CD4-positive, alpha-beta T cell treated with Interleukin-10 for 1 hour (primary cell): ENCODE results near the gene TIMM21.
A peak's percentile ranks its signal among the peaks of the same experiment; 100 is the strongest.

Source experiments
- DNase-seq: peaks from one replicate; pipeline ENCODE4 v3.0.0-alpha.2; 2020

The TIMM21 gene, protein sequence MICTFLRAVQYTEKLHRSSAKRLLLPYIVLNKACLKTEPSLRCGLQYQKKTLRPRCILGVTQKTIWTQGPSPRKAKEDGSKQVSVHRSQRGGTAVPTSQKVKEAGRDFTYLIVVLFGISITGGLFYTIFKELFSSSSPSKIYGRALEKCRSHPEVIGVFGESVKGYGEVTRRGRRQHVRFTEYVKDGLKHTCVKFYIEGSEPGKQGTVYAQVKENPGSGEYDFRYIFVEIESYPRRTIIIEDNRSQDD

DNA sequence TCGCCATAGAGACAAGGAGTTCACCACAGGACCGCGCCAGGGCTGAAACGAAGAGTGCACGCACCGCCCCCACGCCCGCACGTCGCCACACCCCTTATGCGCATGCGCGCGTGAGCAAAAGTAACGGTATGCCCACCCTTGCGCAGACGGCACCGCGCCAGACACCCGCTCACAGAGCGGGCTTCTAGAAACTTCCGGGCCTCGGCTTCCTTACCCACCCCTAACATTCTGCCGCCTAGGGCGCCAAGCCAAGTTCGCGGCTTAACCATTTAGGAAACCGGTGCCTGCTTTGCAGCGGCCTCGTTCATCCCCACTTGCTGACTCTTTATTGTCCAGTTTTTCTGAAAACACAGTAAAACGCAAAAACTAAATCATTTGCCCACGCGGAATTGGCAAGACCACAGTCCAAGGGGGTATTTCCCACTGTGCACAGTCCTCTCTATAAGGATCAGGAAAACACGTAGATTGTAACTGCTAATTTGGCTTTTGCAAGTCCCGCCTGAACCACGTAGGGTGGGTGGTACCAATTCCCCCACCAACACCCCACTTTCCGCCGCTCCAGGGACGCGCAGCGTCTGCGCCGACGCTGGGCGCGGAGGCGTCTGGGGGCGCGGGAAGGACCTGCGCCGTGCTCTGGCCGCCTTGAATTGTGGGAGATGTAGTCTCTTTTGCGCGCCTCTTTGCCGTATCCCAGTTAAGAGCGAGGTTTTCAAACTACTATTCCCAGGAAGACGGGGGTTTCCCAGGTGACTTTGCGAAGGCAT lies at the start of gene TIMM21, which contains the start of gene FBXO15:
TSS of gene TIMM21 (plus strand) at position 745 of the 764 bp plus-strand sequence. CDS start 286 bp downstream, outside the sequence.
TSS of gene FBXO15 (minus strand) at position 56 of the 764 bp plus-strand sequence. CDS start at position 7, 49 bp downstream.
- peak; percentile 96 for DNase-seq

DNA sequence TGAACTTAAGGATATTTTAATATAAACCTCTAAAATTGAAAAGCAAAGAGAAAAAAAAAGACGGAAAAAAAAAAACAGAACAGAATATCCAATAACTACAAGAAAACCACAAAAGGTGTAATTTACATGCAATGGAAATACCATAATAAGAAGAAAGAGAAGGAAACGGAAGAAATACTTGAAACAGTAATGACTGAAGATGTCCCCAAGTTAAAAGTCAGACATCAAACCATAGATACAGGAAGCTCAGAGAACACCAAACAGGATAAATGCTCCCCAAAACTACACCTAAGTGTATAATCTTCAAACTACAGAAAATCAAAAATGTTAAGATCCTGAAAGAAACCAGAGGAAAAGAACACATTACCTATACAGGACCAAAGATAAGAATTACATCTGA lies 39.9 kb upstream of the TIMM21 start:
- no peak for DNase-seq

DNA sequence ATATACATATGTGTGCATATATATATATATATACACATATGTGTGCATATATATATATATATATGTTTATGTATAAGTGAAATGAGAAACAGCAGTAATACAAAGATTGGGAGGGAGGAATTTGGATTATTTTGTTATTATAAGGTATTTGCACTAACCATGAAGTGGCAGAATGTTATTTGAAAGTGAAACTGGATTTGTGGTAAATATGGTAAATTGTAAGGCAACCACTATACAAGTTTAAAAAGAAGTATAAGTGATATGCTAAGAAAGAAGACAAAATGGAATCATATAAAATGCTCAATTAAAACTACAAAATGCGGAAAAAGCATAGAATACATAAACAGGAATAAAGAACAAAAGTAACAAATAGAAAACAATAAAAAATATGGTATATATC lies 38.2 kb upstream of the TIMM21 start:
- no peak for DNase-seq

DNA sequence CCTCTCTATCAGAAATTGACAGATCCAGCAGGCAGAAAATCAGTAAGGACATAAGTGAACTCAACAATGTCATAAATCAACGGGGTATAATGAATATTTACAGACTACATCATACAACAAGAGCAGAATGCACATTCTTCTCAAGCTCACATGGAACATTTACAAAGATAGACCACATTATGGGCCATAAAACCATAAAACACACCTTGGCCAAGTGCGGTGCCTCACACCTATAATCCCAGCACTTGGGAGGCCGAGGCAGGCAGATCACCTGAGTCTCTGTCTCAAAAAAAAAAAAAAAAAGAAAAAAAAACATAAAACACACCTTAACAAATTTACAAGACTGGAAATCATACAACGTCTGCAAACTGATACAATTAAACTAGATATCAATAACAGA lies 37.3 kb upstream of the TIMM21 start:
- no peak for DNase-seq

DNA sequence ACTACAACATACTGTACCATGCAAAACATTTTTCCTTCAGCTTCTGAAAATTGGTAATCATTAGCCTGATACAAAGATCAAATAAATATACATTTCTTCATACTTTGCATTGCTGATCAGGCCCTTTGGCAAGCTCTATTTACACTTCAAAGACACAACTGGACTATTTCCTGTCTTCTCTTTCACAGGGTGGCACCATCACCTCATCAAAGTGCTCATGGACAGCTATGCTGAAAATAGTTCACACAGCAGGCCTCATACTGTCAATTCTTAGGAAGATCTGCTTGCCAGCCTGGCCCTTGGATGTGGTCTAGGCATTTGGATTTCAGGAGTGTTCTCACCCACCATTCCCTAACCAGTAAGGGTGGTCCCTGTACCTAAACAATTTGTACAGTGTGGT lies 34.6 kb upstream of the TIMM21 start:
- no peak for DNase-seq

DNA sequence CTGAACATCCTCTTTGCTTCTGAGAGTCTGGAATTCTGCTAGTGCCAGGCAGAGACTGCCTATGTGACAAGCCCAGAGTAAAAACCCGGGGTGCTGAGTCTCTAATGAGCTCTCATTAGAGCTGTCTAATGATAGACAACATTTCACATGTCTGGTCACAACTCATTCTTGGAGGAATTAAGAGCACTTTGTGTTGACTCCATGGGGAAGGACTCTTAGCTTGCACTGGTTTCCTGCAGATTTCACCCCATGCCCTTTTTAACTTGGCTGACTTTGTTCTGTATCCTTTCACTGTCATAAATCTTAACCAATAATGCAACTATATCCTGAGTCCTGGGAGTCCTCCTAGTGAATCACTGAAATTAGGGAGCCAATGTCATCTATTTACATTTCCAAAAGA lies 34.2 kb upstream of the TIMM21 start:
- no peak for DNase-seq

DNA sequence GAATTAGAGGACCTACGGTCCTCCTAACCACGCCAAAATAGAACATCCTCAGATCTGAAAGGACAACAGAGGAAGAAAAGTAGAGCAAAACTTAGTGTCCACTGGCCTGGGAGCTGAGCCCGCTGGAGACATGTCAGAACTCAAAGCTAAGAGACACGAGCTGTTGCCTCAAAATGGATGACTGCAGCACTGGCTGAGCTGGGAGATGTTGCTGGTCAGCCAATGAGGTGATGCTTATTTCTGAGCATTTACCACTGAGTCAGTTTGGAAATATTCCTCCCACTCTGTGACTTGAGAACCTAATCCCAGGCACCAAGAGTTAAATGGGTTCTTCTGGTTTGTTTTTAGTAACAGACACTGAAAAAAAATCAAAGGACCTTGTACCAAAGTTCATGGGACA lies 33.3 kb upstream of the TIMM21 start:
- no peak for DNase-seq

DNA sequence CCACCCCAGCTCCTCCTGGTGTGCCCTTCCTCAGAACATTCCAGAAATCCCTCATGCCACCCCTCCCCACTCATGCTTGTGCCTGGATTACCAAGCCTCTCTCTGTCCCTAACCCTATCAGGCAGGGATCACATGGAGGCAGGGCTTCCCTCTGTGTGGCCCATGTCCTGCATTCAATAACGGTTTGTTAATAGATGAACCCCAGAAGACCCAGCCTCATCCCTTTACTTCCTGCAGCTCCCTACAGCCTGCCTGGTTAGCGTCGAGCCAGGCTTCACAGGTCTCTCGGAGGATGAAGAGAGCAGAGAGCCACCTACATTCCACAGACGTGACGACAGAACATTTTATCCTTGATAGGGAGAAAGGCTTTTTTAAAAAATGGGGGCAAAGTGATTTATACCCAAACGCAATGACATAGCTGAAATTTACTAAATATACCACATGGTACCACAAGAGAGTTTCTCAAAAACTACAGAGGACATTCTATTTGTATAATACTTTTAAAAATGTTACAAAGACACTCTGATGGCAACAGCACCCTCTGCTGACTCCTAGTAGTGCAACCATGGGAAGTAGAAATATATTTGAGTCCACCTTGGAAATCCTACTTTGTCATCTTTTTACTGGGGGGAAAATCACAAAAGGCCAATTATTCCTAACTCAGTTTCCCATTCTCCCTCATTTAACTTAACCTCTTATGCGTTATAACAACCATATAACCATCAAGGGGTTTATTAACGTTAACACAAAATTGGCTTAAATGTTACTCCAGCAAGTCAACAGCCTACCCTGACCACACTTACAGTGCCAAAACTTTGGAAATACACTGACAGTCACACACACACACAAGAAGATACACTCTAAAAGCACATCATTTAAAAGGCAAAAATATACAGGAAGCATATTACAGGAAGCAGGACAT lies 31.4 kb upstream of the TIMM21 start:
- peak; percentile 9 for DNase-seq

DNA sequence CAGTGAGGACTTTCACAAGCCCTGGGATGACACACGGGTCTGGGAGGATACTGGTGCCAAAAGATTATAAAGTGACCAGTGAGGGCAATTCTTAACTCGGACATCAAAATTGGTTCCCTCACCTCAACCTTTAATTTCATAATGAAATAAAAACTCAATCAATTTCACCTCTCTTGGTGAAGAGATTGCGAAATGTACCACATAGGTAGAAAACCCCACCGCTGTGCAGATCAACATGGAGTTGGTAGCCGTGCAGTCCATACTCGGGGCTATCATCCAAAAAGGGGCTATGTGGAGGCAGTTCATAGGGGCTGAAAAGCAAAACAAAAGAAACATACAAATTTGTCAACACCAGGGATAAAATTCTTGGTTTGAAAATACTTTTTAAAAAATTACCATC lies 25.1 kb upstream of the TIMM21 start:
- no peak for DNase-seq

DNA sequence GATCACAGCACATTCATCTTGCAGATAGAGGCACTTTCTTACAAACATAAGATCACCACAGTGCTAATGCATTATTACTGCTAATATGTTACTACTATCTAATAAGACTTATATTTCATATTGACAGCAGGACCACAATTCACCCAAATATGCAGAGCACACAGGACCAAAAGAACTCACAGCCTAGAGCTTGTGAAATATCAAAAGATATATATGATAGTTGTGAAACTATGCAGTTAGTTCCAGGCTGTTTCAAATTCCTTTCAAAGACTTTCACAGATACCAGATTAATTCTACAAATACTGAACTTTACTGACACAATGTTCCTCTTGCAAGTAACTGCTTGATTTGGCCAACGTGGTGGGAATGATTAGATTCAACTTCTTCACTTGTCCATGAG lies 23.7 kb upstream of the TIMM21 start:
- no peak for DNase-seq

DNA sequence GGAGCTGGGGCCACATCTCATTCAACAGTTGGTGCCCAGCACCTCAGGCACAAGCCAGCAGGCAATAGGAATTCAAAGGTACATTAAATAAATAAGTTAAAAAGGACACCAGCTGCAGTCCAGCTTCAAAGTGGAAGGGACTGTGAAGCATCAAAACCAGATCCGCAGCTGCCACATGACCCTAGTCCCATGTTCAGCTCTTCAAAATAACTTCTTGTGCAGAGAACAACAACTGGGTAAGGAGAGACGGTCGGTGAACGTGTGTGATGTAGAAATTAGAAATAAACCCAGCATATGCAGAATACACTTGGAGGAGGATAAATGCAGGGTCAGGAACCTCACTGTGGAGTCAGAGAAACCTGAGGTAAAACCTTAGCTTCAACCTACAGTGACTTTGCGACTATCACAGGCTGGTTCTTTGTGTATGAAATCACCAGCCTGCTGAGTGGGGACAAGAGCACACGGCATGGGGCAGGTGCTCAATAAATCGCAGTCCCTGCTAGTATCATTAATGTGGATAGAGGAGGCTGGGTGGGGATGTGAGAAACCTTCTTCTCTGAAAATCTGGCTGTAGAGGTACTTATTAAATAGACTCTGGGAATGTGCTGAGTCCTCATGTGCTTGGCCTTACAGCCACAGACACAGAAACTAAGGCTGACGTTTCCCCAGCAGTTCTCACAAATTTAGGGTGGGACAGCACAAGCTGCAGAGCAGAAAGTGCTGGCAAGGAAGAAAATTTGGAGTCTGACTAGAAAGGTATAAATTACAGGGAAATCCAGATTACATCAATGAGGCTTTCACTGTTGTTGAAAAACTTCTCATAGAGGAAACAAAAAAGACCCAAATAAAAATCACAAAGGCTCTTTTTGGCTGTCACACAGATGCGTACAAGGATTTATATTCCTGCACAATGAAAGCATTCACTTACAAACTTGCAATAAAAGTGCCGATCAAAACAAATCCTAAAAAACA lies 21.4 kb upstream of the TIMM21 start:
- DNase-seq, result no peak

DNA sequence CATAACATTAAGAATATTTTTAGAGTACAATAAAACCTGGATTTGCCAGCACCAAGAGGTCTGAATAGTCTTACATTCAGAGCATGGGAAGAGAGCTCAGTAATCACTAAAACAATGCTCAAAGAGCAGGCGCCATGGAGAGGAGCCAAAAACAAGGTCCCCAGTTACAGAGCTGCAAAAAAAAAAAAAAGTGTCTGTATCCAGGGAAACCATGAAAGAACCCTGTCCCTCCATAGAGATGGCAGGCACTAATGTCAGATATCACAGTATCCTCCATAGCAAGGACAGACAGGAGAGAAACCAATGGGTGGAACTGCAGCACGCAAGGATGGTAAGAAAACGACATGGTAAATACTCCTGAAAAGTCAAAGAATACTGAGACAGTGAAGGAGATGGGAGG lies 20.2 kb upstream of the TIMM21 start:
- DNase-seq, result no peak

DNA sequence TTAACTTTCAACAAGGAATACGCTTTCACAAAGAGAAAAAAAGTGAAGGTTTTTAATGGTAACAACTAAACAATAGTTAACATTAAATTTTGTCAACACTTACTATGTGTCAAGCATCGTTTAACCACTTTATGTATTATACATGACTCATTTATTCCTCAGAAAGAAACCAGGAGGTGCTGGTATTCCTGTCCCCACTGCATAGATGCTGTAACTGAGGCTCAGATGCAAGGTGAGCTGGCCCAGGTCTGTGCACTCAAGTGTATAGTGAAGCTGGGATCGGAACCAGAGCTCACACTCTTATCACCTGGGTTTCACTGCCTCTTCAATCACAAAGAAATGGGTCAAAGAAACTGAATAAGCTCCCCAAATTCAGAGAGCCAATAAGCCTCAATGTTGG lies 17.2 kb upstream of the TIMM21 start:
- no peak for DNase-seq

DNA sequence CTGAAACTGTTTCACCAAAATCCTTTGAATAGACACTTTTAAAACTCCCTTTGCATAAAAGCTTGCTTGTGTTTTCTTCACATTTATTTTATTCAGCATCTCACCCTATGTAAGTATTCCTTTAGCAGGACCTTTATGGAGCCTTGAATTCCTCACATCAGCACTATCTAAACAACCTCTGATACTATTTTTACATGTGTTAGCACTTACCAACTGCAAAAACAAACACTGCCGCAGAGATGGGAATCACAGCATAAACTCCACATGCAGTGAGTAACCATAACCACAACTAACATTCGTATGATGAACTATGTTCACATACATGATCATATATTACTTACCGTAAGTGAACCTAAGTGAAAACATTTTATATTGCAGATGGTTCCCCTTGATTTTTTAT lies 16.1 kb upstream of the TIMM21 start:
- no peak for DNase-seq

DNA sequence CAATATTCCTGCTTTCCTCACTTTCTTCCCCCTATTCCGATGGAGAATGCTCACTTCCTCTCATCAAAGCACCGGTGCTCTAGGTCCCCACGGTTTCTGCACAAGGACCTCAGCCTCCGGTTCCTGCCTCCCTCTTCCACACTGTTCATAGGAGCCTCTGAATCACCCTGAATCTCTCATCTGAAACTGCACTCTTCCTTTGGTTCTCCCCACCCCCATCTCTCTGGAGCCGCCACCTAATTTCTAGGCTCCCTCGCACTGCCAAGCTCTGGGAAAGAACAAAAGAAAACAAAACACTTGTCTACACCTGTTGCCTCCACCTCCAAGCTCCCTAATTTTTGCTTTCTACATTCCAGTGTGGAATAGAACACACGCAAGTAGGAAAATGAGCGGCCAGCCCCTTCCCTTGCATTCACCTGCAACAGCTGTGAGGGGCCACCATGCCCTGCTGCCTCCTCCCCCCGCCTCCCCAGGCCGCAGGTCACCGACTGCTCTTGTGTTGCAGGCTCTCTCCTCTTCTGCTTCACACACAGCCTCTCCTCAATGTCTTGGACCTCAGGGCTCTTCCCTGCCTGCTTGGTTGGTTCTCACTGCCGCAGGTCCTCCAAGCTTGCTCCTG lies 10.3 kb upstream of the TIMM21 start:
- DNase-seq, result no peak

DNA sequence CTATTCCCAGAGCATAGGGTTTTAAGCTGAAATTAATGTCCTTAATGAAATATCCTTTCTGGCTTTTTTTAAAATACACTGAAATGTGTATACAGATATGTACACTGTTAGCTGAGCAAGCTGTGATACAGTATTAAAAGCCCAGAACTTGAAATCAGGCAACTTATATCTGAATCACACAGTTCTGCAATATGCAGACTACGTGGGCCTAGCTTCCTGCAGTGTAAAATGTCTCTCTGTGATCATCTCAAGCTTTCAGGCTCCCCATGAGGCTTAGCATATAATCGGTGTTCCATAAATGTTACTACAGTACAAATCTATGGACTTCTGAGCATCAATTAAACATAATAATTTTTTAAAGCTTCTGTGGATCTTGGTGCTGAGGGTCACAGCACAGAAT lies 8.9 kb upstream of the TIMM21 start:
- no peak for DNase-seq

DNA sequence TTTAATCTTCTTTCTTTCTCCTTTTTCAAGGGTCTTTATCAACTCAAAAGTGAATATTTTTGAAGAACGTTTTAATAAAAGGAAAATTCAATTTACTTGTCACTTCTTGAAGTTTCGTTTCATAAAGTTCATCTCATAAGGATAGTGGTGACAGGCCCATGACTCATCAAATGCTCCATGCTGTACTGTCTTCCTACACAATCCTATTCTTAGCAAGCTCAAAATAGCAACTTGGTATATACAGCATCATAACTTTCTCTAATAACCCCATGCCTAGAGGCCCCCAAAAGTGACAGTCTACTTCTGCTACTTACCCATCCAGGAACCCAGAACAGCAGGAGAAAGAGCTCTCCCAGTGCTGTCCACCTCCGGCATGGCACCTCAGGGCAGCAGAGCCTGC lies 8.4 kb upstream of the TIMM21 start:
- DNase-seq, result no peak

DNA sequence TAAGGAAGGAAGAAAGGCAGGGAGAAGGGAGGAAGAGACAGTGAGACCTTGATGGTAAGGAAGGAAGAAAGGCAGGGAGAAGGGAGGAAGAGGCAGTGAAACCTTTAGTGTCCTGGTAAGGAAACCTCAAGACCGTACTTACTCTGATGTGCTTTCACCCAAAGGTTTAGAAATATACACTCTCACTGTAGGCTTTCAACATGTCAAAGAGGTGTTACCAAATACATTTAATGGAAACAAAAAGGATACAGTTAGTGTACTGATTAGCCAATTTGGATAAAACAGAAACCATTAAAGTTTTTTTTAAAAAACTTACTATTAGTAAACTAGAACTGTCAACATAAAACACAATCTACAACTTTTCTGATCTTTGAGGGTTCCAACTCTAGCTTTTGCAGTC lies 7.7 kb upstream of the TIMM21 start:
- DNase-seq, result no peak

DNA sequence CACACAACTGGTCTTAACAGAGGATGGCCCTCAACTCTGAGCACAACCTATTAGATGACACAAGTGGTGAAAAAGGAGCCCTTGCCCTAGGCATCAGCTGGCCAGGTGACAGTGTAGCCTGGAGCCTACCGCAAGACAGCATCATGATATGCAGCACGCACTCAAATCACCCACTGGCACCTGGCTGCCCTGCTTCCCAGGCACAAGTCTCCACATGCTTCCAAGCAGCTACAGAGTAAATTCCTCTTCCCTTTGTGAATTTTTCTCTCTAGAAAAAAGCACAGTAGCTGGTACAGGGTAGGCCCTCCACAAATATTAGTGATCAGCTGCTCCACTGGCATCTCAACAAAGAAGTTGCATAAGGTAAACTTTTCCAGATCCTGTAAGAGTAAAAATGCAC lies 6.7 kb upstream of the TIMM21 start:
- no peak for DNase-seq

DNA sequence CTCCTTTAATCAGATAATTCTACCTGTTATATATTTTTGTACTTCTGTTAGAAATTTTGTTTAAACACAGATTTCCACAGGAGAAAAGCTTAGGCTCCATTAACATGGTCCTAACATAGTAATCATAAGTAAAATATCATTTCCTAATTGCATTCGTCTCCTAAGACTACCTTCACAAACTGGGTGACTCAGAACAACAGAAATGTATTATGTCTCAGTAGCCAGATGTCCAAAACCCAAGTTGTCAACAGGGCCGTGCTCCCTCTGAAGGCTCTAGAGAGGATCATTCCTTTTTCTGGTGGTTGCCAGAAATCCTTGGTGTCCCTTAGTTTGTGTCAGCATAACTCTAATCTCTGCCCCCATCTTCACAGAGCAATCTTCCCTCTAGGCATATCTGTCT lies 6.1 kb upstream of the TIMM21 start:
- no peak for DNase-seq

DNA sequence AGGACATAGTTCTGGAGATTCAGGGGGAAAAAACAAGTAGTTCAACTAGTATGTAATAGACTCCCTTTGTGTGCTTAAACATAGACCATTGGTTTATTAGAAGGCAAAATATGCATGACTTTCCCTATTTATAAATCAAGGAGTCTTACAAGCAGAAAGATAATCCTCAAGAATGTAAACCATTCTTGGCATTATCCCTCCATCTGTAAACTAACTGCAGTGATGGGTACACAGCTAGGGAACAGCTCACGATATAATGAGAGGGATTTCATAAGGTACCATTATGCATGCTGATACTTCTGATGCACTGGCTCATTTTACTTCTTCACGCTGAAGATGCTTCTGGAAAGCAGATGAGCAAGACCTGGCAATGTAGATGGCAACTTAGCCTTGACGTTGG lies 1.6 kb upstream of the TIMM21 start:
- no peak for DNase-seq

DNA sequence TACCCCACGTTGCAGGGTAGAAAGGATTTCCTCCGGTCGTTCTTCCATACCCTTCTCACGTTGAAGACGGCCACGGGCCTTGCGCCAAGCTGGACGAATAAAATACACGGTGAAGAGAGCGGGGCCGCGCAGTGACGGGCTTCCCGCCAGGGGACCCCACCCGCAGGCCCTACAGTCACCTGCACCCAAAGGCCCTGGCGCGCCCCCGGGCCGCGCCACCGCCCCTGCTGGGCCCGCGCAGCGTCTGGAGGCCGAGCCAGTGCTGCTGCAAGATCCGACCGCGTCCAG lies 888 bp upstream of the TIMM21 start:
- no peak for DNase-seq
